SK-MEL-5 (cell line): ENCODE measurements around the gene THOC6. TPM values are rescaled to one million over a fixed set of nuclear protein-coding genes. Genes with fewer than 3 reads are reported as not detected.
A peak's percentile ranks its signal among the peaks of the same experiment; 100 is the strongest.

Experiments
- DNase-seq: peaks from one replicate; pipeline ENCODE4 v3.0.0-alpha.2; 2016; ENCODE audit warnings: low read depth, low spot score
- in situ Hi-C: cut with HindIII; loops from 2 replicates; pipeline ENCODE4 v1.10.0; 2016; ENCODE audit warnings: low sequenced_read_pairs, high pct_unique_total_duplicates, low pct_unique_long_range_greater_than_20kb
- polyA plus RNA-seq, 2 experiments: library from polyadenylated mRNA; depleted of rRNA; stranded (reverse); fragments of >200 nt; gene quantifications; 2 replicates each; pipeline ENCODE4 v1.2.3, GENCODE V29; 2015
- total RNA-seq: library from RNA; depleted of rRNA; stranded (reverse); fragments of >200 nt; shearing (Covaris generic); gene quantifications from 2 replicates; pipeline ENCODE4 v1.2.3, GENCODE V29; 2014; rRNA removed

Gene THOC6
- total RNA-seq, result 15.4 and 24.3 TPM in 2 replicates
- polyA plus RNA-seq (2015; cell fraction: cytosol; rRNA removed), result 24.5 and 25.9 TPM in 2 replicates
- 36.0 and 51.1 TPM in 2 replicates for polyA plus RNA-seq (2015; cell fraction: nucleus; rRNA removed)

- DNase-seq, result peak; percentile 98
- in situ Hi-C loops, result no loop called here
These were observed at the start of gene THOC6, which contains the start of gene HCFC1R1 for GRCh38 chr16:3023669-3024478. TSS of gene THOC6 (plus strand) at chr16:3024035. CDS start at chr16:3024327, 292 bp downstream. TSS of gene HCFC1R1 (minus strand) at chr16:3023942. CDS start at chr16:3023941, 1 bp downstream.

- in situ Hi-C loops, result no loop called here
- DNase-seq, result no peak
These were observed 49.3 kb upstream of the THOC6 start for GRCh38 chr16:2974319-2975056.

DNA sequence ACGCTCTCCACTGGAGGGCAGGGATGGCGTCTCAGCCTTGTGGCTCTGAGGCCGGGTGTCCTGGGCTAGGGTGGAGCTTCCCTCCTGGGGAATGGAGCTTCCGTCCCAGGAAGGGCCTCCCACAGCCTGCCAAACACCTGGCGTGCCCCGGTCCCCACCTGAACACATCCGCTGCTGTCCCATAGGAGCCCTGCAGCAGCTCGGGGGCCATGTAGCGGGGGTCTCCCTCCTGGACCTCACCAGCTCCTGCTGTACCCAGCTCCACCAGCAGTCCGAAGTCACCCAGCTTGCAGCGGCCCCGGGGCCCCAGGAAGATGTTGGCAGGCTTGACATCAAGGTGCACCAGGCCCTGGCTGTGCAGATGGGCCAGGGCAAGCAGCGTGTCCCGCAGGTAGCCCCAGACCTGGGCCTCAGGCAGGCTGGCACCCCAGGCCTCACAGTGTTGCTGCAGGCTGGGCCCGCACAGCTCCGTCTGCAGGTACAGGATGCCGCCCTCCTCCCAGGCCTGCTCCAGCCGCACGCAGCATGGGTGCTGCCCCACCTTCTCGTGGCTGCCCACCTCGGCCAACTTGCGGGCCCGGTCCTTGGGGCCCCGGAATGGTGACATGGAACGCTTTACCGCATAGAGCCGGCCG, 48.6 kb upstream of the THOC6 start:
- no peak for DNase-seq
- in situ Hi-C loops, result no loop called here

DNA sequence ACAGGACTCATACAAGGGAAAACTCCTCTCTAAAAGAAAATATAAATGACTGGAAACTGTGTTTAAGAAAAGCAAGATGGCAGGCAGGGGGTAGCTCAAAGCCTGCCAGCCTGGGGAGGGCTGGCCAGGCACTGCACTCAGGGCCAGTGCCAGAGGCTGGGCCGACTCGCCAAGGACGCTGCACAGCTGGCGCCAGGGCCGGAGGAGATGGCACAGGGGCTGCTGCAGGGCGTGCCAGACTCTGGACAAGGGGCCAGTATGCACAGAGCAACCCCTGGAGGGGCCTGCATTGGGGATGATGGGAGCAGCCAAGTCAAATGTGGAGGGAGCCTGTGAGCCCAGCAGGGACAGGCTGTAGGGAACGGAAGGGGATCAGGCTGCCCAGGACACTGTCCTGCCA, 47.6 kb upstream of the THOC6 start:
- in situ Hi-C loops, result no loop called here

GRCh38 chr16:2976673-2977072, 47.2 kb upstream of the THOC6 start:
- DNase-seq, result no peak
- in situ Hi-C loops, result no loop called here

More for the DNA sequence above, 47.6 kb upstream of the THOC6 start:
- DNase-seq, result no peak

DNA sequence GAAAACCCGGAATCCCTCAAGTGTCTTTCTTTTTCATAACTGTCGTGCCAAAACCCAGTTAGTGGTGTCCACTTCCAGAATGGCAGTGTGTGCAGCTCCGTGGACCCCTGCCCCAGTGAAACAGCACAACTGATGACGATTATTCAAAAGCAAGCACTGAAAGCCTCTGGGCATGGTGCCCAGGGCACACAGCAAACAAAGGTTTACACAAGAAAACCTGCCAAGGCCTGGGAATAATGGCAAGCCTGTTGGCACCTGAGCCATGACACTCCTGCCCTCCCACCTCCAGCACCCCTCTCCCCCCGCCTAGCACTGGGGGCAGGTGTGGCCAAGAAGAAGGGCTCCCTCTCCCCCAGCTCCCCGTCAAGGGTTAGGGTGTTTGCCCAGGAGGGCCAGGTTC, 46.4 kb upstream of the THOC6 start:
- no peak for DNase-seq
- in situ Hi-C loops, result no loop called here

DNA sequence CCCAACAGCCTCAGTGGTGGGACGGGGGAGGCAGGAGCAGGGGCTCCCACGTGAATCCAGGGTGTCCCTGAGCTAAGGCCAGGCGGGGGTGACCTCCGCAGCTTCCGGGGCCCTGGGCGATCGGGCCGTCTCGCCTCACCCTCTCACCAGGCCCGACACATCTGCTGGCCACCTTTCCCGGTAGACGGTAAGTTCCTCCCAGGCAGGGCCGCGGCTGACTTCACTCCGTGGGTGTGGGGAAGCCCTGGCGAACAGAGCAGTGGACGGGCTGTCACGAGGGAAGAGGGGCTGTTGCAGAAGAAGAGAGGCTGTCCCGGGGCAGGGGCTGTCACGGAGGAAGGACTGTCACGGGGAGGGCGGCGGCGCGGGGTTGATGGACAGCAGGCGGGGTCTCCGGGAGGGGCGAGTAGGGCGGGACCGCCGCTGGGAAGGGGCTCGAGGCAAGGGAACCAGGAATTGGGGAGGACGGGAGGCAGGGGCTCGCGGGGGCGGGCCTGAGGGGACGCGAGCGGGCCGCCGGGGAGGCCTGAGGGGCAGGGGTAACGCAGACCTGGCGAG, 44.1 kb upstream of the THOC6 start:
- no peak for DNase-seq
- in situ Hi-C loops, result no loop called here

DNA sequence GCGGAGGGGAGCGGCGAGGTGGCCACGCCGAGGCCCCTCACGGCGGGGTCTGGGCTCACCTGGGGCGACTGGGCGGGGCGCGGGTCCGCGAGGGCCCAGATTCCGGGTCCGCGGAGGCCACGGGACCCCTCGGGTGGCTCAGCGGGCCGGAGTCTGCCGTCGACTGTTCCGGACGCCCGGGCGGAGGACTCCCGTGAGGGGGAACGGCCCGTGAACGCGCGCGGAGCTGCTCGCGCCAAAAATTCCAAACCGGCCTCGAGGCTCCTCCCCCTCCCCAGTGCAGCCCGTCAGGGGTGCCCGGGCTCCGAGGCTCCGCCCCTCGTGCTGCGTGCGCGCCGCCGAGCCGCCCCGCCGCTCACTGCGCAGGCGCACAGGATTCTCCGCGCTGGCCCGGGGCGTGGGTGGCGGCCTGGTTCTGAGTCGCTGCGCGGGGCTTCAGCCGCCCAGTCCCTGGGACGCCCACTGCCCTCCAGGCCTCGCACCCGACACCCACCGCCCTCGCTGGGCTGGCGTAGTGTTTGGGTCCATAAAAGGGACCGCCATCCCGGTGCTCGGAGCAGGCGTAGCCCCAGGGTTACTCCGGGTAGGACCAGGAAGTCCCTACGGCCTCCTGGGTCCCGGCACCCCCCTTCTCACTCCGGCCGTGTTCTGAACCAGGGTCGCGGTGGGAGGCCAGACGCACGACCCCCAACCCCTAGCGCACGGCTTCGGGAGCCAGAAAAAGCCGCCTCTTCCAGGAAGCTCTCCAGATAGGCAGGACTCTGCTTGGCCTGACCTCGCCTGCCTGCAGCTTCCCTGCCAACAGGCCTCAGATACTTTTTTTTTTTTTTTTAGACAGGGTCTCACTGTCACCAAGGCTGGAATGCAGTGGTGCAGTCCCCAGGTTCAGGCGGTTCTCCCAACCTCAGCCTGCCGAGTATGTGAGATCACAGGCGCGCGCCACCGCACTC, 43.3 kb upstream of the THOC6 start, which contains the start of gene PKMYT1:
Gene PKMYT1, minus strand, starts transcription at position 220 of the 950 bp plus-strand sequence. CDS start 789 bp downstream, outside the sequence.
- DNase-seq, result peak; percentile 83
- in situ Hi-C loops, result no loop called here

DNA sequence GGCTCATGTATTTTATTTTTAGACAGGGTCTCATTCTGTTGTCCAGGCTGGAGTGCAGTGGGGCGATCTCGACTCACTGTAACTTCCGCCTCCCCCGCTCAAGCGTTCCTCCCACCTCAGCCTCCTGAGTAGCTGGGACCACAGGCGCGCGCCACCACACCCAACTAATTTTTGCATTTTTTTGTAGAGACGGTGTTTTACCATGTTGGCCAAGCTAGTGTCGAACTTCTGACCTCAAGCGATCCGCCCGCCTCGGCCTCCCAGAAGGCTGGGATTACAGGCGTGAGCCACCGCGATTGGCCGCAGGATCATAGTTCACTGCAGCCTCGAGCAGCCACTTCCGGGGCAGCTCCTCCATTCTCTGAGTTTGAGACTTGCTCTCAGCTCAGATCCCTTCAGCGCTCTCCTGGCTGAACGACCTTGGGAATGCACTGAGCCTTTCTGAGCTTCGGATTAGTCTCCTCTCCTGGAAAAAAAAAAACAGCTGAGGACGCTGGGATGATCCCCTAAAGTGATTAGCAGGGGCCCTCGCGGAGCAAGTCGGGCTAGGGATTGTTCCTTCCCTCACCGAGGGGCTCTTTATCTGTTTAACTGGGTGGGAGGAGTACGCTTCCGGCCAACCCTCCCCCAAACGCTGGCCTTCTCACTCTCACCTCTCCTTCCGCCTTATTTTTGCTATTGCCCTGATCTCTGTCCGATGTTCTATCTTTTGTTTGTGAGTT, 42.5 kb upstream of the THOC6 start:
- in situ Hi-C loops, result no loop called here
- no peak for DNase-seq

GRCh38 chr16:2981899-2982250, 42.0 kb upstream of the THOC6 start:
- in situ Hi-C loops, result no loop called here
- DNase-seq, result no peak

DNA sequence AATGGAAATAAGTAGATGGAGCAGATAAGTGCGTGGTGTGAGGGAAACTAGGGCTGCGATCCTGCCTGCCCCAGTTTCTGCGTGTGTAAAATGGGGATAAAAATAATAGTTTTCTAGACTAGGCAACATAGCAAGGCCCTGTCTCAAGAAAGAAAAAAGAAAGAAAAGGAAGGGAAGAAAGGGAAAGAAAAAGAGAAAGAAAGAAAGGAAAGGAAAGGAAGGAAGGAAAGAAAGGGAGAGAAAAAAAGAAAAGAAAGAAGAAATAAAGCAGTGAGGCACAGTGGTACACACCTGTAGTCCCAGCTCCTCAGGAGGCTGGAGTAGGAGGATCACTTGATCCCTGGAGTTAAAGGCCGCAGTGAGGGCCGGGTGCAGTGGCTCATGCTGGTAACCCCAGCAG, 41.4 kb upstream of the THOC6 start:
- in situ Hi-C loops, result no loop called here
- no peak for DNase-seq

- in situ Hi-C loops, result no loop called here
- peak; percentile 75 for DNase-seq
These were observed 40.1 kb upstream of the THOC6 start for GRCh38 chr16:2983706-2984136.

- no peak for DNase-seq
- in situ Hi-C loops, result no loop called here
These were observed 38.4 kb upstream of the THOC6 start for GRCh38 chr16:2985462-2985861.

DNA sequence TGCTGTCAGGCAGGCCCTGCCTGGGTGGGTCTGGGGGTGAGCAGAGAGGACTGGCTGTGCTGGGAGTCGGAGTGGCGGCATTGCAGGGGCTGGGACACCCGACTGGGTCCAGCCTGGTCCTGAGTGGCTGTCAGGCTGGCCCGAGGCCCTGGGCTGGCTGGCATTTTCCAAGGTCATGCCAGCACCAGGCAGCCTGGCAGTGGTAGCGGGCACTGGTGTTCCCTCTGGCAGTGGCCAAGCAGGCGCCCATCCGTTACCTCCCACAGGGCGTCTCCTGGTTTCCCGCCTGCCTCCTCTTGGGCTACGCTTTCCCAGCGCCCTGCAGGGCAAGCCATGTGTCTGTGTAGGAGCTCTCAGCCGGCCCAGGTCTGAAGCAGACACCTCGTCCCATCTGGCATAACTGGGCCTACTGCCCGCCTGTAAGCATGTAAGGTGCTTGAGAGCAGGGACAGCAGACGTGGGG, 37.9 kb upstream of the THOC6 start:
- no peak for DNase-seq
- in situ Hi-C loops, result no loop called here

DNA sequence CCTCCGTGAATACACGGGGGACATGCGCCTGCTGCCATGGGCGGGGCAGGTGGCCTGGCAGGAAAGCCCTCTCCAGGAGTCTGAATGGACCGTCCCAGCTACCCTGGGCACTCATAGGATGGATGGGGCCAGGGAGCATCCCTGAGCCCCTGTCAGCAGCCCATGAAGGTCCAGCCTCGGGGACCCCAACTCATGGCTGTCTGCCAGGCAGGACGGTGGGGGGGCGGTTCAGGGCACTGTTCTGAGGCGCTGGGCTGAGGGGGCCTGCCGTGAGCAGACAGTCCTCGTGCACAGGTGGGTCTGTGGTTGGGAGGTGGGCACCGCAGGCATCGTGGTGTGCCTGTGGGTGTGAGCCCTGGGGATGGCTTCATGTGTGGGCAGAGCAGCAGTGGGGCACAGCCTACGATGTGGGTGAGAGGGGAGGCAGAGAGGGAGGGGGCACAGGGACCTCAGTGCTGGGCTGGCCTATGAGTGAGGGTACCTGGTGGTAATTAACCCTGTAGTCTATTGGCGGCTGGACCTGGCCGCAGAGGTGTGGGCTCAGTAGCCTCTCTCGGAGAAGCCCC, 37.1 kb upstream of the THOC6 start:
- in situ Hi-C loops, result no loop called here

DNA sequence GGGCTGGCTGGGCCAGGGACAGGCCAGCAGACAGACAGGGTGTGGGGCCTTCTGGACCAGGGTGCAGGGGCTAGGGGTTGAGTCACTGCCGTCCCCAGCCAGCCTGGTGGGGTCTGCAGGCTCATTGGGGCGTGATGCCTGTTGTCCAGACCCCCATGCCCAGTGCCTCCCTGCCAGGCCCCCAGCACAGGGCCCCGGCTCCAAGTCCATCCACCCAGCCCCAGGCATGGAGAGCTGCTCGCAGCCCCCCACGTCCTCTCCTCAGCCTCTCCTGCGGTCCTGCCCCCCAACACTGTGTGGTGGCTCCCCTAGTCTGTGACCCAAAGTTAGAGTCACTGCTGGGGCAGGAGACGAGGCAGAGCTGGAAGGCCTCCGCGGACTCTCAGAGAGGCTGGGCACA, 36.5 kb upstream of the THOC6 start:
- in situ Hi-C loops, result no loop called here
- no peak for DNase-seq

More for the DNA sequence above, 37.1 kb upstream of the THOC6 start:
- no peak for DNase-seq
